ENCODE measurements around the gene GALT.

GALT gene

GRCh38 chr9:34684145-34684544 is 37.7 kb downstream of the GALT start:
- no peak for DNase-seq

- DNase-seq: no peak
Measured at GRCh38 chr9:34684816-34685215, 38.3 kb downstream of the GALT start.

- no peak for DNase-seq
Measured at GRCh38 chr9:34685591-34685990, 39.1 kb downstream of the GALT start.

- DNase-seq: no peak
Measured at GRCh38 chr9:34686231-34686630, 39.8 kb downstream of the GALT start.

- DNase-seq: no peak
Measured at GRCh38 chr9:34686732-34687131, 40.3 kb downstream of the GALT start.

GRCh38 chr9:34687276-34688030 is 41.0 kb downstream of the GALT start:
- DNase-seq: no peak

GRCh38 chr9:34688329-34689115 is 42.0 kb downstream of the GALT start:
- no peak for DNase-seq

GRCh38 chr9:34689116-34689470 is 42.6 kb downstream of the GALT start:
- no peak for DNase-seq

GRCh38 chr9:34689512-34689911 is 43.0 kb downstream of the GALT start:
- DNase-seq: no peak

- DNase-seq: peak in 2 of 14 donors; percentile 6 to 11
Measured at GRCh38 chr9:34690983-34691935, 44.8 kb downstream of the GALT start, which contains the start of gene CCL19. Gene CCL19 (minus strand): TSS chr9:34691276. CDS start chr9:34691139, 137 bp downstream.

- no peak for DNase-seq
Measured at GRCh38 chr9:34691936-34692315, 45.5 kb downstream of the GALT start.

GRCh38 chr9:34693560-34693959 is 47.1 kb downstream of the GALT start:
- no peak for DNase-seq

- DNase-seq: no peak
Measured at GRCh38 chr9:34694811-34695210, 48.3 kb downstream of the GALT start.

Measured in C1 segment of cervical spinal cord (tissue), 14 donors.